ENCODE measurements around the gene ORM1.
"Not testable (repeated sequence)": the region's sequence is repeated elsewhere in the genome, so short reads cannot be mapped to it uniquely, and the experiment has no call there.

The ORM1 gene

GRCh38 chr9:114312513-114312875, 10.4 kb upstream of the ORM1 start:
- Histone ChIP-seq H3K9me3 (ENCODE audit: control insufficient read depth in 1 of 2, low read length in 2 of 2) (peaks cover 0 to 4% of the 10 kb centered on the region in 2 donors), H3K36me3 (ENCODE audit: control insufficient read depth in 1 of 2, insufficient read depth in 2 of 2, low read length in 2 of 2) (peaks cover 6 to 9% of the 10 kb centered on the region in 2 donors), H3K4me1 (ENCODE audit: control insufficient read depth in 1 of 2, insufficient read depth in 2 of 2, low read length in 2 of 2) (no peaks in the 10 kb centered on the region), H3K4me3 (ENCODE audit: low read depth in 1 of 2, low read length in 2 of 2) (no peak overlapping the region), H3K27ac (ENCODE audit: low read length) (no peak overlapping the region), H3K27me3 (ENCODE audit: low read depth, low read length) (no peaks in the 10 kb centered on the region)

DNA sequence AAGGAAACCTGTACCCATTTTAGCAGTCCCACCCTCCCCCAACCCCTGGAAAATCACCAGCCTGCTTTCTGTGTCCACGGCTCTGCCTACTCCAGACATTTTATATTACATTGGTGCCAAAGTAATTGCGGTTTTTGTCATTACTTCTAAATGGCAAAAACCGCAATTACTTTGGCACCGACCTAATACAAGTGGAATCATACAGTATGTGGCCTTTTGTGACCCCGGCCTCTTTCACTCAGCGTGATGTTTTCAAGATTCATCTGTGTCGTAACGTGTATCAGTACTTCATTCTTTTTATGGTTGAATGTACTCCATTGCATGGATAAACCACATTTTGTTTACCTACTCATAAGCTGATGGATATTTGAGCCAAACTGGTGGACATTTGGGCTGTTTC, 9.7 kb upstream of the ORM1 start:
- peaks cover 6 to 8% of the 10 kb centered on the region in 2 donors for H3K36me3 ChIP-seq (ENCODE audit: control insufficient read depth in 1 of 2, insufficient read depth in 2 of 2, low read length in 2 of 2)
- H3K9me3 ChIP-seq (ENCODE audit: control insufficient read depth in 1 of 2, low read length in 2 of 2), result peaks cover 0 to 4% of the 10 kb centered on the region in 2 donors
- H3K27me3 ChIP-seq (ENCODE audit: low read depth, low read length), result no peaks in the 10 kb centered on the region
- H3K27ac ChIP-seq (ENCODE audit: low read length), result no peak overlapping the region
- no peak overlapping the region for H3K4me3 ChIP-seq (ENCODE audit: low read depth in 1 of 2, low read length in 2 of 2)
- no peaks in the 10 kb centered on the region for H3K4me1 ChIP-seq (ENCODE audit: control insufficient read depth in 1 of 2, insufficient read depth in 2 of 2, low read length in 2 of 2)

DNA sequence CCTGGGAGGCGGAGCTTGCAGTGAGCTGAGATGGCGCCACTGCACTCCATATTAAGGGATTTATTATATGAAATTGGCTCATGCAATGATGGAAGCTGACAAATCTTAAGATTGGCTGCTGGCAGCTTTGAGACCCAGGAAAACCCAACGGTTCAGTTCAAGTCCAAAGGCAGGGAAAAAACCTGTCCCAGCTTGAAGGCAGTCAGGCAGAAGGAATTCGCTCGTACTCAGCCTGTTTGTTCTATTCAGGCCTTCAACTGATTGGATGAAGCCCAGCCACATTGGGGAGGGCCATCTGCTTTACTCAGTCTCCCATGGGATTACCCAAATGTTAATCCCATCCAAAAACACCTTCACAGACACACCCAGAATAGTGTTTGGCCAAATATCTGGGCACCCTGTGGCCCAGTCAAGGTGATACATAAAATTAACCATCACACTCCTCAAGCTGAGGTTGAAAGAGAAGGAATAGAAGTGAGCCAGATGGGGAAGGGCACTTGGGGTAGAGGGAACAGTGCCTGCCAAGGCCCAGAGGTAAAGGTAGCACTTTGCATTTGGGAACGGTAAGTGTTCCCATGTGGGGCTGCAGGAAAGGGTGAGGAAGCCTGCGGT, 8.5 kb upstream of the ORM1 start:
- Histone ChIP-seq H3K4me1 (ENCODE audit: control insufficient read depth in 1 of 2, insufficient read depth in 2 of 2, low read length in 2 of 2) (no peaks in the 10 kb centered on the region), H3K27me3 (ENCODE audit: low read depth, low read length) (no peaks in the 10 kb centered on the region), H3K27ac (ENCODE audit: low read length) (no peak overlapping the region), H3K4me3 (ENCODE audit: low read depth in 1 of 2, low read length in 2 of 2) (no peak overlapping the region), H3K36me3 (ENCODE audit: control insufficient read depth in 1 of 2, insufficient read depth in 2 of 2, low read length in 2 of 2) (peaks cover 5 to 6% of the 10 kb centered on the region in 2 donors), H3K9me3 (ENCODE audit: control insufficient read depth in 1 of 2, low read length in 2 of 2) (peaks cover 0 to 4% of the 10 kb centered on the region in 2 donors)

DNA sequence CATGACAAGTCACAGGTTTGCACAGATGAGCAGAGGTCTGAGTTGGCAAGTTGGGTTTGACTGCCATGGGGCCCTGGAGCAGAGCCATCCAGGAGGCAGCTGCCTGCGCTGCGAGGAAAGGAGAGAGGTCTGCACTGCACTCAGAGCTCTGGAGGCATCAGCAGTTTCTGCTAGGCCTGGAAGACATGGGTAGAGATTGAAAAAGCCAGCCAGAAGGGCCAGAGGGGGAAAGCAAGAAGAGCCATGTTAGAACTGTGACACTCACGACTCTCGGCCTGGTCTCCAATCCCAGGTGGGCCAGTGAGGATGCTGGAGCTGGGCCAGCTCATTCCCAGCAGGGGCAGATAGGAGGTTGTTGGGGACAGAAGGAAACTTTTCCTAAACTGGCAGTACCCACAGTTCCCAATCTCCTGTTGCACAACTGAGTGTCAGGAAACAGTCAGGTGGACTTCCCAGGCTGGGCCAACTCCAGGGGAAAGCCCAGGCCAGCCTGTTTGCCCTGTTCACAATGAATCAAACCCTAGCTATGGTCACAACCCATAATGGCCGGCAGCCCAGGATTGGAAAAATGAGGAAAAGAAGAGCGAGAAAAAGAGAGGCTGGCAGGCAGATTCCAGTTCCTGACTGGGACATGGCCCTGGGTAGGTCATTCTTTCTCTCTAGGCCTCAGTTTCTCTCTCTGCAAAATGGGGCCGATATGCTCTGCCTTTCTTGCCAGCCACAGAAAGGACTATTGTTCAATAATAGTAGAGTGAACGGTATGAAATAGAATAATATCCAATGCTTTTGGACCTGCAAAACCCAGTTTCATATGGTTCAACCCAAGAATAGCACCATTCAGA, 7.8 kb upstream of the ORM1 start:
- H3K27me3 ChIP-seq (ENCODE audit: low read depth, low read length), result no peaks in the 10 kb centered on the region
- H3K4me3 ChIP-seq (ENCODE audit: low read depth in 1 of 2, low read length in 2 of 2), result no peak overlapping the region
- H3K36me3 ChIP-seq (ENCODE audit: control insufficient read depth in 1 of 2, insufficient read depth in 2 of 2, low read length in 2 of 2), result peaks cover 5 to 6% of the 10 kb centered on the region in 2 donors
- no peak overlapping the region for H3K27ac ChIP-seq (ENCODE audit: low read length)
- H3K9me3 ChIP-seq (ENCODE audit: control insufficient read depth in 1 of 2, low read length in 2 of 2), result peaks cover 0 to 4% of the 10 kb centered on the region in 2 donors
- H3K4me1 ChIP-seq (ENCODE audit: control insufficient read depth in 1 of 2, insufficient read depth in 2 of 2, low read length in 2 of 2), result no peaks in the 10 kb centered on the region

DNA sequence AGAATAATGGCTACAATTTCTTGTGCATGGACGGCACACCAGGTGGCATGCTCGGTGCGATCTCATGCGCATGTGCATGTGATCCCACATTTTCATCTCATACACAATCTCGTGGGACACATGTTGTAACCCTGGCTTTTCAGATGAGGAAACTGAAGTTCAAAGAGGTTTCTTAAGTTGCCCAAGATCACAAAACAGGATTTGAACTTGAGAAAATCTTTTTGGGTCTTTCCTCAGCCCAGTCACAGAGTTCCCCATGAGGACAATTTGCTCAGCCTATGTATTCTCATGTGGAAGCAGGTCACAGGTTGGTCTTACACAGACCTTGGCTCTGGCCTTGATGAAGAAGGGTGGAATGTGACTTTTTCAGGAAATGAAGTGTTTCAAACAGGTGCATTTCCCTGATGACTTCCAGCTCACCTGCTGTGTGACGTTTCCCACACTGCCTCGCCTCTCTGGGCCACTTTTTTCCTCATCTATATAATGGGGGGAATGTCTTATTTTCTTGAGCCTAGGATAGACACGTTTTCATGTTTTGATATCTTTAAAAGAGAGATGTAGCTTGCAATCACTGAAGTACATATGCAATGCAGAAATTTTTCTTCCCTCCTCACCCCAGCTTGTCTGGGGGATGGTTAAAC, 7.1 kb upstream of the ORM1 start:
- H3K4me1 ChIP-seq (ENCODE audit: control insufficient read depth in 1 of 2, insufficient read depth in 2 of 2, low read length in 2 of 2), result no peaks in the 10 kb centered on the region
- H3K9me3 ChIP-seq (ENCODE audit: control insufficient read depth in 1 of 2, low read length in 2 of 2), result peaks cover 0 to 4% of the 10 kb centered on the region in 2 donors
- no peak overlapping the region for H3K4me3 ChIP-seq (ENCODE audit: low read depth in 1 of 2, low read length in 2 of 2)
- H3K27ac ChIP-seq (ENCODE audit: low read length), result no peak overlapping the region
- H3K27me3 ChIP-seq (ENCODE audit: low read depth, low read length), result no peaks in the 10 kb centered on the region
- H3K36me3 ChIP-seq (ENCODE audit: control insufficient read depth in 1 of 2, insufficient read depth in 2 of 2, low read length in 2 of 2), result peaks cover 0 to 3% of the 10 kb centered on the region in 2 donors

- H3K27me3 ChIP-seq (ENCODE audit: low read depth, low read length), result no peaks in the 10 kb centered on the region
- H3K27ac ChIP-seq (ENCODE audit: low read length), result no peak overlapping the region
- H3K36me3 ChIP-seq (ENCODE audit: control insufficient read depth in 1 of 2, insufficient read depth in 2 of 2, low read length in 2 of 2), result peaks cover 0 to 2% of the 10 kb centered on the region in 2 donors
- peaks cover 0 to 4% of the 10 kb centered on the region in 2 donors for H3K9me3 ChIP-seq (ENCODE audit: control insufficient read depth in 1 of 2, low read length in 2 of 2)
- no peaks in the 10 kb centered on the region for H3K4me1 ChIP-seq (ENCODE audit: control insufficient read depth in 1 of 2, insufficient read depth in 2 of 2, low read length in 2 of 2)
- H3K4me3 ChIP-seq (ENCODE audit: low read depth in 1 of 2, low read length in 2 of 2), result no peak overlapping the region
Observed at GRCh38 chr9:114316605-114317230, 6.2 kb upstream of the ORM1 start.

- H3K9me3 ChIP-seq (ENCODE audit: control insufficient read depth in 1 of 2, low read length in 2 of 2), result peaks cover 0 to 4% of the 10 kb centered on the region in 2 donors
- no peaks in the 10 kb centered on the region for H3K4me1 ChIP-seq (ENCODE audit: control insufficient read depth in 1 of 2, insufficient read depth in 2 of 2, low read length in 2 of 2)
- no peaks in the 10 kb centered on the region for H3K36me3 ChIP-seq (ENCODE audit: control insufficient read depth in 1 of 2, insufficient read depth in 2 of 2, low read length in 2 of 2)
- H3K27me3 ChIP-seq (ENCODE audit: low read depth, low read length), result no peaks in the 10 kb centered on the region
- no peak overlapping the region for H3K27ac ChIP-seq (ENCODE audit: low read length)
- H3K4me3 ChIP-seq (ENCODE audit: low read depth in 1 of 2, low read length in 2 of 2), result no peak overlapping the region
Observed at GRCh38 chr9:114317665-114318357, 5.1 kb upstream of the ORM1 start.

DNA sequence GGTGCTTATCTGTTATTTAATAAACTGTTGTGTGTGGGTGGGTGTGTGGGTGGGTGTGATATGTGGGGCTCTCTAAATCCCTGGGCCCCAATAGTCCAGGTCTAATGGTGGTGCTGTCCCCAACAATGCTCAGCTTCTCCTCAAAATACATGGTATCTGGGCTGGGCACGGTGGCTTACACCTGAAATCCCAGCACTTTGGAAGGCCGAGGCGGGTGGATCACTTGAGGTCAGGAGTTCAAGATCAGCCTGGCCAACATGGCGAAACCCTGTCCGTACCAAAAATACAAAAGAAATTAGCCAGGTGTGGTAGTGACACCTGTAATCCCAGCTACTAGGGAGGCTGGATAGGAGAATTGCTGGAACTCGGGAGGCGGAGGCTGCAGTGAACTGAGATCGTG, 4.5 kb upstream of the ORM1 start:
- Histone ChIP-seq H3K4me1 (ENCODE audit: control insufficient read depth in 1 of 2, insufficient read depth in 2 of 2, low read length in 2 of 2) (no peaks in the 10 kb centered on the region), H3K36me3 (ENCODE audit: control insufficient read depth in 1 of 2, insufficient read depth in 2 of 2, low read length in 2 of 2) (no peaks in the 10 kb centered on the region), H3K27me3 (ENCODE audit: low read depth, low read length) (no peaks in the 10 kb centered on the region), H3K27ac (ENCODE audit: low read length) (no peak overlapping the region), H3K4me3 (ENCODE audit: low read depth in 1 of 2, low read length in 2 of 2) (no peak overlapping the region), H3K9me3 (ENCODE audit: control insufficient read depth in 1 of 2, low read length in 2 of 2) (peaks cover 0 to 4% of the 10 kb centered on the region in 2 donors)

GRCh38 chr9:114319147-114319546, 3.8 kb upstream of the ORM1 start:
- H3K27ac ChIP-seq (ENCODE audit: low read length), result no peak overlapping the region

GRCh38 chr9:114320710-114321109, 2.2 kb upstream of the ORM1 start:
- not testable (repeated sequence) for H3K27me3 ChIP-seq (ENCODE audit: low read depth, low read length); H3K27ac ChIP-seq (ENCODE audit: low read length); H3K4me1 ChIP-seq (ENCODE audit: control insufficient read depth in 1 of 2, insufficient read depth in 2 of 2, low read length in 2 of 2); H3K4me3 ChIP-seq (ENCODE audit: low read depth in 1 of 2, low read length in 2 of 2); H3K9me3 ChIP-seq (ENCODE audit: control insufficient read depth in 1 of 2, low read length in 2 of 2); H3K36me3 ChIP-seq (ENCODE audit: control insufficient read depth in 1 of 2, insufficient read depth in 2 of 2, low read length in 2 of 2)

More at GRCh38 chr9:114319147-114319546, 3.8 kb upstream of the ORM1 start:
- Histone ChIP-seq H3K27me3 (ENCODE audit: low read depth, low read length) (no peaks in the 10 kb centered on the region), H3K36me3 (ENCODE audit: control insufficient read depth in 1 of 2, insufficient read depth in 2 of 2, low read length in 2 of 2) (no peaks in the 10 kb centered on the region), H3K4me3 (ENCODE audit: low read depth in 1 of 2, low read length in 2 of 2) (no peak overlapping the region), H3K4me1 (ENCODE audit: control insufficient read depth in 1 of 2, insufficient read depth in 2 of 2, low read length in 2 of 2) (no peaks in the 10 kb centered on the region), H3K9me3 (ENCODE audit: control insufficient read depth in 1 of 2, low read length in 2 of 2) (peaks cover 0 to 4% of the 10 kb centered on the region in 2 donors)

DNA sequence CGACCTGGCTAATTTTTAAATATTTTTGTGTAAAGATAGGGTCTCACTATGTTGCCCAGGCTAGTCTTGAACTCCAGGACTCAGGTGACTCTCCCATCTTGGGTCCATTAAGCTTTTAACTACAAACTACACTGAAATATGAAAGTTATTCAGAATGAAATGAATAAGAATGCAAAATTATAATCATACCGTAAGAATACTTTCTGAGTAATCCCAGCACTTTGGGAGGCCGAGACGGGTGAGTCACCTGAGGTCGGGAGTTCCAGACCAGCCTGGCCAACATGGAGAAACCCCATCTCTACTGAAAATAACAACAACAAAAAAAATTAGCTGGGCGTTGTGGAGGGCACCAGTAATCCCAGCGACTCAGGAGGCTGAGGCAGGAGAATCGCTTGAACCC, 1.1 kb upstream of the ORM1 start:
- Histone ChIP-seq H3K36me3 (ENCODE audit: control insufficient read depth in 1 of 2, insufficient read depth in 2 of 2, low read length in 2 of 2) (no peaks in the 10 kb centered on the region), H3K27me3 (ENCODE audit: low read depth, low read length) (no peaks in the 10 kb centered on the region), H3K4me3 (ENCODE audit: low read depth in 1 of 2, low read length in 2 of 2) (no peak overlapping the region), H3K27ac (ENCODE audit: low read length) (no peak overlapping the region), H3K9me3 (ENCODE audit: control insufficient read depth in 1 of 2, low read length in 2 of 2) (no peaks in the 10 kb centered on the region), H3K4me1 (ENCODE audit: control insufficient read depth in 1 of 2, insufficient read depth in 2 of 2, low read length in 2 of 2) (no peaks in the 10 kb centered on the region)

Measured in muscle layer of duodenum (tissue), 2 donors.